Adipocyte (in vitro differentiated cells): ENCODE measurements around the gene SAMD7.

Source experiments
- DNase-seq: peaks from one replicate; pipeline ENCODE4 v3.0.0-alpha.2; 2015; ENCODE audit warnings: low read depth
- H3K27me3 ChIP-seq: replicated peaks from 2 replicates; pipeline ENCODE4 v1.7.0; 2013; ENCODE audit warnings: mild to moderate bottlenecking, low read length, moderate library complexity; ENCODE audit not compliant: control insufficient read depth, insufficient read depth
- H3K36me3 ChIP-seq: 2 replicates; pipeline ENCODE4 v1.7.0; 2013; ENCODE audit warnings: low read length, mild to moderate bottlenecking, moderate library complexity; ENCODE audit not compliant: control insufficient read depth, insufficient read depth, severe bottlenecking
- H3K4me1 ChIP-seq: 2 replicates; pipeline ENCODE4 v1.7.0; 2013; ENCODE audit warnings: mild to moderate bottlenecking, low read length, moderate library complexity; ENCODE audit not compliant: control insufficient read depth, insufficient read depth
- H3K4me3 ChIP-seq: 2 replicates; pipeline ENCODE4 v1.7.0; 2013; ENCODE audit warnings: mild to moderate bottlenecking, low read length, moderate library complexity
- H3K9ac ChIP-seq: 2 replicates; pipeline ENCODE4 v1.7.0; 2013; ENCODE audit warnings: mild to moderate bottlenecking, low read length, moderate library complexity
- H3K9me3 ChIP-seq: 2 replicates; pipeline ENCODE4 v1.7.0; 2013; ENCODE audit warnings: mild to moderate bottlenecking, low read length, moderate library complexity; ENCODE audit not compliant: control insufficient read depth

Gene SAMD7

GRCh38 chr3:169946336-169946735 is 35.0 kb downstream of the SAMD7 start:
- H3K4me1 ChIP-seq = no peaks in the 10 kb centered on the region
- DNase-seq = no peak
- H3K27me3 ChIP-seq = peaks cover 30% of the 10 kb centered on the region
- H3K9ac ChIP-seq = no peak overlapping the region
- no peak overlapping the region for H3K4me3 ChIP-seq
- no peaks in the 10 kb centered on the region for H3K9me3 ChIP-seq
- H3K36me3 ChIP-seq = no peaks in the 10 kb centered on the region

DNA sequence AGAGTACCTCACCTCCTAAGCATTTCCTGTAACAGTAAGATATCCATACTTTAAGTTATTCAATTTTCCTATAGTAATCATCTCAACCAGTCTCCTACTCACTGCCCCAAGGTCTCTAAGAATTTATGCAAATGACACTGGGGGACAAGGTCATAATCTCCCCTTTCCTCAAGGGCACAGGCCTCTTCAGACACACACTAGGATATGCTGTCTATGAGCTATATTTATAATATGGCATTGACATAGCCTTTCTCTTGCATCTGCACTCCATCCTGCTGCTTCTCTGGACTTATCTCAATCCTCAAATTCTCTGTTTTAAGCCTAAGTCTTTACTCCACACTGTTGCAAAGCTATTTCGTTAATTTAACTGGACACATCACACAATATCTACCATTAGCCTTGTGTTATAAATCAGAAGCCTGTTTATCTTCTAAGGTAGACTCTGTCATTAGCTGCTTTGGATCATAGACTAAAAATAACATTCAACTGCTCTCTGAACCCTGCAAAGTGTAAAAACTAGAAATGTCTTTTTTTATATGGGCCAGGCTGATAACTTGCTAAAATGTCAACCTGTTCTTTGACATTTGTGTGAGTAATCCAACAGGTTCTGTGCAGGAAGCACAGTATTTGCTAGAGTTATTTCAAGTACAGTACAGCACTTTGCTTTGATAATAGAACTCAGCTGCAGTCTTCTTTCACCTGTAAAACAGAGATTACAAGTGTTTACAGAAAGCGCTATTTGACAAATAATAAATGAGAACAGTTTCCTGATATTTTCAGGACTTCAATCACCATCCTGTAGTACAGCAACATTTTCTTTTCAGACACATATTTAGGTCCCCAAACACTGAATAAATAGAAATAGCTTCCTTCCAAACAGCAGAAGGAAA is 37.4 kb downstream of the SAMD7 start:
- DNase-seq = no peak
- Histone ChIP-seq H3K4me1 (peaks cover 5% of the 10 kb centered on the region), H3K9me3 (no peaks in the 10 kb centered on the region), H3K9ac (no peak overlapping the region), H3K4me3 (no peak overlapping the region), H3K36me3 (no peaks in the 10 kb centered on the region), H3K27me3 (peaks cover 27% of the 10 kb centered on the region)

GRCh38 chr3:169952045-169952444 is 40.7 kb downstream of the SAMD7 start:
- Histone ChIP-seq H3K27me3 (peaks cover 15% of the 10 kb centered on the region), H3K9me3 (no peaks in the 10 kb centered on the region), H3K4me3 (no peak overlapping the region), H3K4me1 (peaks cover 9% of the 10 kb centered on the region), H3K9ac (no peak overlapping the region), H3K36me3 (no peaks in the 10 kb centered on the region)
- no peak for DNase-seq

GRCh38 chr3:169953462-169954141 is 42.2 kb downstream of the SAMD7 start:
- H3K36me3 ChIP-seq = no peaks in the 10 kb centered on the region
- no peak overlapping the region for H3K4me3 ChIP-seq
- H3K9ac ChIP-seq = no peak overlapping the region
- peak; percentile 41 for DNase-seq
- peaks cover 9% of the 10 kb centered on the region for H3K4me1 ChIP-seq
- H3K27me3 ChIP-seq = peaks cover under 1% of the 10 kb centered on the region
- H3K9me3 ChIP-seq = no peaks in the 10 kb centered on the region

DNA sequence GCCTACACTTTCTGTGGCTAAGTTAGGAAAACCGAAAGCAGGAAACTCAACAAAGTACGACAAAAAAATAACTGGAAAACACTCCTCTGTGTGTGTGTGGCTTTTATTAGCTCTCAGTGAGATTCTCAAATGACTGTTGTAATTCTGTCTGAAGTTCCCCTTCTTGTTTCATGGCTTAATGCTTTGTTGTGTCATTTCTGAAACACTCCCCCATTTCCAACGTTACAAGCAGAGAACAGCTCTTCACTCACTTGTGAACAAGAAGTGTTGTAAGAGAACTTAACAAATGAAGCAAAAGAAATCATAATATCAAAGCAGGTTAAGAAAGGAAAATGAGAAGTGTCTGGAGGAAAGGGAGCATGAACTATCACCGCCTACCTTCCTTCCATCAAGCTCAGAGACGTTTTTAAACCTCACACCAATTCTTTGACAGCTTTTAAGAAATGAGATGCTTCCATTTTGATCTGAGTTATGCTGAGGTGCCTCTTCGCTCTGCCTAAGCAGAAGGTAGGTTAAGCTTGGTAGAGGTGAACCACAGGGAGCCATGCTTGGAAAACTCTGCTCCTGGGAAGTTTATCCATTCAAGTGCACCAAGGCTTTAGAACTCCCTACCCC is 42.9 kb downstream of the SAMD7 start:
- Histone ChIP-seq H3K27me3 (no peaks in the 10 kb centered on the region), H3K9me3 (no peaks in the 10 kb centered on the region), H3K4me3 (no peak overlapping the region), H3K4me1 (peaks cover 9% of the 10 kb centered on the region), H3K9ac (no peak overlapping the region), H3K36me3 (no peaks in the 10 kb centered on the region)
- no peak for DNase-seq

GRCh38 chr3:169955406-169955805 is 44.0 kb downstream of the SAMD7 start:
- H3K4me3 ChIP-seq = no peak overlapping the region
- H3K9me3 ChIP-seq = no peaks in the 10 kb centered on the region
- no peaks in the 10 kb centered on the region for H3K36me3 ChIP-seq
- no peak for DNase-seq
- no peaks in the 10 kb centered on the region for H3K27me3 ChIP-seq
- H3K9ac ChIP-seq = no peak overlapping the region
- H3K4me1 ChIP-seq = peaks cover 9% of the 10 kb centered on the region

DNA sequence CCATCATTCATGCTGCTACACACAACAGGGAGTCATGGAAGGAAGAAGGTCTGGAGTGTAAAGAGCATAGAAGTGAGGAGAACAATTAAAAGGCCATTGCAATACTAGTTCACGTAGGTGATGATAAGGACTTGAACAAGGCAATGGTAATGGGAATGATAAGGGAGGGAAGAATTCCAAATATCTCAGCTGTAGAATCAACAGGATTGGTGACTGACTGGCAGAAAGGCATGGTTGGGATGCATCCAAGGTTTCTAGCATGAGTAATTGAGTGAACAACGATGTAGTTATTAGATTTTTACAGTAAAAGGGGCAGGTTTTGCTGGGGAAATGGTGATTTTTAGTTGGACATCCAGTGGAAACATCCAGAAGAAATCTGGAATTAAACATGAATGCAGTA is 52.8 kb downstream of the SAMD7 start:
- H3K4me3 ChIP-seq = no peak overlapping the region
- H3K27me3 ChIP-seq = no peaks in the 10 kb centered on the region
- DNase-seq = no peak
- H3K9ac ChIP-seq = no peak overlapping the region
- peaks cover 22% of the 10 kb centered on the region for H3K4me1 ChIP-seq
- no peaks in the 10 kb centered on the region for H3K9me3 ChIP-seq
- no peaks in the 10 kb centered on the region for H3K36me3 ChIP-seq

DNA sequence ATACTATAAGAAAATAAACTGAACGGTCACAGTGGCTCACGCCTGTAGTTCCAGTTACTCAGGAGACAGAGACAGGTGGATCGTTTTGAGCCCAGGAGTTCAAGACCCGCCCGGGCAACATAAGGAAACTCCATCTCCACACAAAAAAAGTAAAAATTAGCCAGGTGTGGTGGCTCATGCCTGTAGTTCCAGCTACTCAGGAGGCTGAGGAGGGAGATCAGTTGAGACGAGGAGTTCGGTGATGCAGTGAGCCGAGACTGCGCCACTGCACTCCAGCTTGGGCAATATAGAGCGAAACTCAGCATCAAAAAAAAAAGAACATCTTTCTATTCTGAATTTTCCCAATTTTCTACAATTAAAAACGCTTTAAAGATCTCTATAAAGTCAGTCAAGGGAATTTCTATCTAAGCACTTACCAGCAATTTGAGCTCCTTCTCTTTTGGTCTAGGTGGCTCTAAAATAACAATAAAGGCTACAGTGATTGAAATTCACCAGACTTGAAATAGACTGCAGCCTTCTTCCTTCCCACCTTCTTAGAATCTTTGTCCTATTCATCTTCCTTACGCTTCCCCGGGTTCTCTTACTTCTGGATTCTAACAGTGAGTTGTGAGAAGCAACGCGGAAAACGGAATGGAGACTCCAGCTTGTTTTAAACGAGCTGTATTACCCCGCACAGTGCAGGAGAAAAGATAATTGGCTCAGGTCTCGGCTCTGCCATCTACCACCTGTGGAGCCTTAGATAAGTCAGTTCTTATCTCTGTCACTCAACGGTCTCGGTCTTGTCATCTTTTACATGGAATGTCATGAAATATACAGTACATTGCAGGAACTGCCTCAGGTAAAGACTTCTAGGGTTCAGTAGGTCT is 54.4 kb downstream of the SAMD7 start:
- Histone ChIP-seq H3K9me3 (no peaks in the 10 kb centered on the region), H3K27me3 (no peaks in the 10 kb centered on the region), H3K4me3 (peak overlapping the region; percentile 97), H3K9ac (peak overlapping the region; percentile 94), H3K36me3 (peaks cover 12% of the 10 kb centered on the region), H3K4me1 (peaks cover 35% of the 10 kb centered on the region)
- DNase-seq = no peak

DNA sequence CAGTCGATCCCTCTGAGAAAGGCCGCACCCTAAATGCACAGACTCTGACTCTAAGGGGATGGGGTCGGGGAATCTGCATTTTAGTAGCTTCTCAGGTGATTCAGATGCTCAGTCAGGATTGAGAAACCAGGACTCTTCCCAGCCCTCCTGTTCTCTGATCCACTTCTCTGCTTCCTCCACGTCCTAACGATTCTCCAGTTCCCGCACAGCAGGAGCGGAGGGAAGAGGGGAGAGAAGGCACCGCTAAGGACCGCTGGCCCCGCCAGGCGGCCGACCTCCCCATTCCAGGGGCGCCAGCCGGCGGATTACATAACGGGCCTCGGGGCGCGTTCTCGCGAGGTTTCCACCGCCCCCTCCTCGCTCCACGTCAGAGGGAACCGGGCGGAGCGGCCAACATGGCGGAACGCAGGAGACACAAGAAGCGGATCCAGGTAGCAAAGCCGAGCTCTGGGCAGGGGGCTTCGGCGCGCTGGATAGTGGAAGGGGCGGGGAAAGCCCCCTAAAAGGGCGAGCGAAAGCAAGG is 55.1 kb downstream of the SAMD7 start, which contains the start of gene SEC62:
SEC62 (plus strand) TSS at position 380 of the 523 bp plus-strand sequence; CDS start at position 396, 16 bp downstream.
- DNase-seq = peak; percentile 96
- peaks cover 37% of the 10 kb centered on the region for H3K4me1 ChIP-seq
- peak within 1 kb of the TSS; percentile 94 for H3K9ac ChIP-seq
- H3K4me3 ChIP-seq = peak within 1 kb of the TSS; percentile 97
- H3K27me3 ChIP-seq = no peaks in the 10 kb centered on the region
- H3K36me3 ChIP-seq = peaks cover 12% of the 10 kb centered on the region
- no peaks in the 10 kb centered on the region for H3K9me3 ChIP-seq

GRCh38 chr3:169966951-169967915 is 55.9 kb downstream of the SAMD7 start:
- peak; percentile 67 for DNase-seq

More at GRCh38 chr3:169966951-169967915, 55.9 kb downstream of the SAMD7 start:
- Histone ChIP-seq H3K4me3 (peak overlapping the region; percentile 97), H3K9me3 (no peaks in the 10 kb centered on the region), H3K4me1 (peaks cover 37% of the 10 kb centered on the region), H3K27me3 (no peaks in the 10 kb centered on the region), H3K9ac (peak overlapping the region; percentile 94), H3K36me3 (peaks cover 12% of the 10 kb centered on the region)
